CD4-positive, alpha-beta T cell (primary cell): Measurements from ENCODE around the gene LAMTOR2. TPM values are rescaled to one million over a fixed set of nuclear protein-coding genes. Genes with fewer than 3 reads are reported as not detected.

ENCODE experiments used
- ATAC-seq: fragments of 200-7000 bp; cut with Tn5 transposase; one replicate; pipeline ENCODE4 v1.10.0; 2022; ENCODE audit warnings: mild to moderate bottlenecking; ENCODE audit not compliant: poor library complexity
- CTCF ChIA-PET: fragments of 350-600 bp; sonication (Branson Sonifier 250); formaldehyde crosslinking; loops from one replicate; lab custom pipeline; 2021; ENCODE audit warnings: antibody characterized with exemption, inconsistent platforms; lab: Charles Lee
- POLR2A ChIA-PET: fragments of 350-600 bp; sonication (Branson Sonifier 250); formaldehyde crosslinking; loops from one replicate; lab custom pipeline; 2021; ENCODE audit warnings: antibody characterized with exemption, inconsistent platforms; lab: Charles Lee
- DNase-seq, 14 experiments: peaks; one replicate each; pipeline ENCODE4 v3.0.0-alpha.2; 2013 to 2020; ENCODE audit warnings: mixed read lengths in 2 of 14
- H3K27ac ChIP-seq, 2 donors: one replicate each; pipeline versions ENCODE4 v1.5.1 to v1.7.0; 2013; ENCODE audit warnings: low read length in 2 of 2, low read depth in 1 of 2, mild to moderate bottlenecking in 1 of 2
- H3K27me3 ChIP-seq, 2 experiments: 1 replicate in 1 of 2; 2 replicates in 1 of 2; pipeline versions ENCODE4 v1.6.1 to v1.7.0; 2013; ENCODE audit warnings: low read length in 2 of 2, control low read depth in 1 of 2, mild to moderate bottlenecking in 1 of 2, moderate library complexity in 1 of 2; ENCODE audit not compliant: insufficient read depth in 2 of 2, control insufficient read depth in 1 of 2
- H3K36me3 ChIP-seq: one replicate; pipeline ENCODE4 v1.6.1; 2013; ENCODE audit warnings: low read length, control low read depth; ENCODE audit not compliant: insufficient read depth
- H3K4me1 ChIP-seq: one replicate; pipeline ENCODE4 v1.6.1; 2013; ENCODE audit warnings: low read length, control low read depth; ENCODE audit not compliant: insufficient read depth
- H3K4me3 ChIP-seq: one replicate; pipeline ENCODE4 v1.5.1; 2013; ENCODE audit warnings: mild to moderate bottlenecking, low read length, moderate library complexity
- H3K9me3 ChIP-seq, 2 experiments: 1 replicate in 1 of 2; 2 replicates in 1 of 2; pipeline versions ENCODE4 v1.6.1 to v1.7.0; 2013; ENCODE audit warnings: low read length in 2 of 2, mild to moderate bottlenecking in 2 of 2, control low read depth in 1 of 2, moderate library complexity in 1 of 2; ENCODE audit not compliant: control insufficient read depth in 1 of 2, insufficient read depth in 1 of 2
- H3K27ac Mint-ChIP-seq: one replicate; pipeline ENCODE4 v1.8.0; 2020; ENCODE audit warnings: mixed read lengths
- H3K27me3 Mint-ChIP-seq: one replicate; pipeline ENCODE4 v1.8.0; 2021; ENCODE audit warnings: mixed read lengths
- H3K36me3 Mint-ChIP-seq: one replicate; pipeline ENCODE4 v1.8.0; 2021; ENCODE audit warnings: low read depth, mixed read lengths
- H3K4me1 Mint-ChIP-seq: one replicate; pipeline ENCODE4 v1.8.0; 2021; ENCODE audit warnings: low read depth, mixed read lengths
- H3K4me3 Mint-ChIP-seq: one replicate; pipeline ENCODE4 v1.8.0; 2020; ENCODE audit warnings: mild to moderate bottlenecking, mixed read lengths
- H3K9me3 Mint-ChIP-seq: one replicate; pipeline ENCODE4 v1.8.0; 2020; ENCODE audit warnings: mixed read lengths
- CTCF ChIP-seq: fragments of 200-600 bp; IDR thresholded peaks from one replicate; pipeline ENCODE4 v1.8.0; 2022; ENCODE audit warnings: antibody characterized with exemption, mild to moderate bottlenecking
- intact Hi-C, 2 experiments: fragments of 100-400 bp; cut with DNase I in 1 of 2; cut with micrococcal nuclease in 1 of 2; formaldehyde crosslinking; loops; one replicate each; pipeline versions ENCODE4 v1.15.1 to v1.9.0; 2023 to 2025; cut with DNase I, micrococcal nuclease
- total RNA-seq, 174 experiments: library from RNA in 2 of 174; stranded (reverse) in 2 of 174; gene quantifications; one replicate each; pipeline ENCODE4 v1.2.3 and lab custom pipeline; 2021 to 2026

Gene LAMTOR2
- total RNA-seq, 2 experiments from 2014 or later: 7.0 to 8.7 TPM

- Histone ChIP-seq H3K9me3 (no peaks in the 10 kb centered on the region), H3K4me3 (no peak overlapping the region), H3K27me3 (no peaks in the 10 kb centered on the region), H3K36me3 (peaks cover 36% of the 10 kb centered on the region), H3K4me1 (peaks cover 11% of the 10 kb centered on the region), H3K27ac (no peak overlapping the region)
- Mint-ChIP-seq H3K4me1 (peaks cover 6% of the 10 kb centered on the region), H3K9me3 (no peaks in the 10 kb centered on the region), H3K36me3 (peaks cover 42% of the 10 kb centered on the region), H3K27me3 (no peaks in the 10 kb centered on the region), H3K4me3 (no peak overlapping the region), H3K27ac (no peak overlapping the region)
- ChIA-PET POLR2A (no interaction called here), CTCF (no interaction called here)
- DNase-seq (no peak), ATAC-seq (no peak)
- intact Hi-C loops: no loop called here
- no peak for TF ChIP-seq CTCF
Measured at GRCh38 chr1:156042828-156043227, 11.8 kb upstream of the LAMTOR2 start.

GRCh38 chr1:156045076-156045475, 9.5 kb upstream of the LAMTOR2 start:
- CTCF ChIA-PET: no interaction called here
- POLR2A ChIA-PET: no interaction called here
- H3K27ac ChIP-seq: peak overlapping the region in 1 of 2 donors; percentile 5
- intact Hi-C loops: no loop called here
- no peak for ATAC-seq
- H3K4me1 ChIP-seq: peaks cover 11% of the 10 kb centered on the region
- no peaks in the 10 kb centered on the region for H3K27me3 Mint-ChIP-seq
- no peak for TF ChIP-seq CTCF
- no peaks in the 10 kb centered on the region for H3K9me3 ChIP-seq
- peaks cover 62% of the 10 kb centered on the region for H3K36me3 Mint-ChIP-seq
- DNase-seq: peak in 1 of 14 experiments; percentile 12
- H3K4me1 Mint-ChIP-seq: peaks cover 6% of the 10 kb centered on the region
- no peak overlapping the region for H3K4me3 ChIP-seq
- no peak overlapping the region for H3K4me3 Mint-ChIP-seq
- H3K27ac Mint-ChIP-seq: peak overlapping the region; percentile 9
- H3K27me3 ChIP-seq: no peaks in the 10 kb centered on the region
- peaks cover 54% of the 10 kb centered on the region for H3K36me3 ChIP-seq
- H3K9me3 Mint-ChIP-seq: no peaks in the 10 kb centered on the region

GRCh38 chr1:156048663-156049258, 5.8 kb upstream of the LAMTOR2 start:
- no peak overlapping the region for H3K4me3 Mint-ChIP-seq
- H3K27me3 Mint-ChIP-seq: no peaks in the 10 kb centered on the region
- DNase-seq: no peak
- H3K27ac Mint-ChIP-seq: no peak overlapping the region
- ATAC-seq: no peak
- H3K36me3 ChIP-seq: peaks cover 28% of the 10 kb centered on the region
- no peak for TF ChIP-seq CTCF
- no peaks in the 10 kb centered on the region for H3K9me3 ChIP-seq
- no peak overlapping the region for H3K27ac ChIP-seq
- peaks cover 24% of the 10 kb centered on the region for H3K4me1 Mint-ChIP-seq
- ChIA-PET CTCF (no interaction called here), POLR2A (no interaction called here)
- intact Hi-C loops: no loop called here
- peaks cover 44% of the 10 kb centered on the region for H3K36me3 Mint-ChIP-seq
- no peaks in the 10 kb centered on the region for H3K9me3 Mint-ChIP-seq
- H3K4me3 ChIP-seq: no peak overlapping the region
- peaks cover 23% of the 10 kb centered on the region for H3K4me1 ChIP-seq
- no peaks in the 10 kb centered on the region for H3K27me3 ChIP-seq
